Erythroblast (primary cell): ENCODE data around the gene ISG15.

ENCODE experiments used
- GATA1 ChIP-seq: IDR thresholded peaks from 2 replicates; pipeline ENCODE4 v1.6.1; 2011; ENCODE audit warnings: low read depth, mild to moderate bottlenecking, control low read depth, low read length, moderate library complexity
- POLR2A ChIP-seq: IDR thresholded peaks from 2 replicates; pipeline ENCODE4 v1.6.1; 2011; ENCODE audit warnings: mild to moderate bottlenecking, low read length

DNA sequence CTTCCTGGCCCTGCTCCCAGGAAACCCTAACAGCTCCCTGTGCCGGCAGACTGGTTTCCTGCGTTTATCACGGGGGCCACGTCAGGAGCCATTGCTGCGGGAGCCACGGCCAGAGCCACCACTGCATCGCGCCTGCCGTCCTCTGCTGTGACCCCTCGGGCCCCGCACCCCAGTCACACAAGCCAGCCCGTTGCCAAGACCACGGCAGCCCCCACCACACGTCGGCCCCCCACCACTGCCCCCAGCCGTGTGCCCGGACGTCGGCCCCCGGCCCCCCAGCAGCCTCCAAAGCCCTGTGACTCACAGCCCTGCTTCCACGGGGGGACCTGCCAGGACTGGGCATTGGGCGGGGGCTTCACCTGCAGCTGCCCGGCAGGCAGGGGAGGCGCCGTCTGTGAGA is 34.7 kb downstream of the ISG15 start:
- TF ChIP-seq POLR2A: no peak
- no peak for TF ChIP-seq GATA1
